ENCODE data around the gene CPE.

The CPE gene

GRCh38 chr4:165403048-165403447 is 24.2 kb downstream of the CPE start:
- H3K36me3 ChIP-seq (ENCODE audit: control insufficient read depth, insufficient read depth, low read length): no peaks in the 10 kb centered on the region
- H3K4me3 ChIP-seq (ENCODE audit: low read length): no peak overlapping the region
- H3K9me3 ChIP-seq (ENCODE audit: control insufficient read depth, insufficient read depth, low read length): no peaks in the 10 kb centered on the region
- no CpG with 5 or more reads among the region's 2 CpGs for WGBS (ENCODE audit: insufficient coverage, insufficient read length)
- H3K27ac ChIP-seq (ENCODE audit: low read length): no peak overlapping the region
- DNase-seq (ENCODE audit: low read depth, low spot score): no peak
- H3K4me1 ChIP-seq (ENCODE audit: control insufficient read depth, insufficient read depth, low read length): no peaks in the 10 kb centered on the region; the same call in 1 of the 2 replicates
- no peaks in the 10 kb centered on the region for H3K27me3 ChIP-seq (ENCODE audit: control insufficient read depth, insufficient read depth, low read length)

GRCh38 chr4:165403637-165404036 is 24.8 kb downstream of the CPE start:
- no peaks in the 10 kb centered on the region for H3K36me3 ChIP-seq (ENCODE audit: control insufficient read depth, insufficient read depth, low read length)
- H3K27ac ChIP-seq (ENCODE audit: low read length): no peak overlapping the region
- no peaks in the 10 kb centered on the region; the same call in 1 of the 2 replicates for H3K4me1 ChIP-seq (ENCODE audit: control insufficient read depth, insufficient read depth, low read length)
- no peaks in the 10 kb centered on the region for H3K27me3 ChIP-seq (ENCODE audit: control insufficient read depth, insufficient read depth, low read length)
- WGBS (ENCODE audit: insufficient coverage, insufficient read length): no CpG with 5 or more reads among the region's 4 CpGs
- H3K9me3 ChIP-seq (ENCODE audit: control insufficient read depth, insufficient read depth, low read length): no peaks in the 10 kb centered on the region
- no peak for DNase-seq (ENCODE audit: low read depth, low spot score)
- no peak overlapping the region for H3K4me3 ChIP-seq (ENCODE audit: low read length)

- no peak overlapping the region for H3K4me3 ChIP-seq (ENCODE audit: low read length)
- H3K4me1 ChIP-seq (ENCODE audit: control insufficient read depth, insufficient read depth, low read length): no peaks in the 10 kb centered on the region; the same call in 1 of the 2 replicates
- DNase-seq (ENCODE audit: low read depth, low spot score): no peak
- H3K9me3 ChIP-seq (ENCODE audit: control insufficient read depth, insufficient read depth, low read length): no peaks in the 10 kb centered on the region
- no CpG with 5 or more reads among the region's 8 CpGs for WGBS (ENCODE audit: insufficient coverage, insufficient read length)
- H3K27ac ChIP-seq (ENCODE audit: low read length): no peak overlapping the region
- no peaks in the 10 kb centered on the region for H3K27me3 ChIP-seq (ENCODE audit: control insufficient read depth, insufficient read depth, low read length)
- H3K36me3 ChIP-seq (ENCODE audit: control insufficient read depth, insufficient read depth, low read length): no peaks in the 10 kb centered on the region
Observed at GRCh38 chr4:165404080-165404479, 25.3 kb downstream of the CPE start.

- no peak overlapping the region for H3K4me3 ChIP-seq (ENCODE audit: low read length)
- no peaks in the 10 kb centered on the region for H3K36me3 ChIP-seq (ENCODE audit: control insufficient read depth, insufficient read depth, low read length)
- WGBS (ENCODE audit: insufficient coverage, insufficient read length): no CpG with 5 or more reads among the region's 4 CpGs
- H3K27ac ChIP-seq (ENCODE audit: low read length): no peak overlapping the region
- no peak for DNase-seq (ENCODE audit: low read depth, low spot score)
- no peaks in the 10 kb centered on the region; the same call in 1 of the 2 replicates for H3K4me1 ChIP-seq (ENCODE audit: control insufficient read depth, insufficient read depth, low read length)
- no peaks in the 10 kb centered on the region for H3K9me3 ChIP-seq (ENCODE audit: control insufficient read depth, insufficient read depth, low read length)
- no peaks in the 10 kb centered on the region for H3K27me3 ChIP-seq (ENCODE audit: control insufficient read depth, insufficient read depth, low read length)
Observed at GRCh38 chr4:165404696-165405095, 25.9 kb downstream of the CPE start.

GRCh38 chr4:165410214-165410613 is 31.4 kb downstream of the CPE start:
- DNase-seq (ENCODE audit: low read depth, low spot score): no peak
- no CpG with 5 or more reads among the region's 2 CpGs for WGBS (ENCODE audit: insufficient coverage, insufficient read length)
- no peaks in the 10 kb centered on the region; the same call in 1 of the 2 replicates for H3K36me3 ChIP-seq (ENCODE audit: control insufficient read depth, insufficient read depth, low read length)
- no peak overlapping the region for H3K27ac ChIP-seq (ENCODE audit: low read length)
- H3K4me1 ChIP-seq (ENCODE audit: control insufficient read depth, insufficient read depth, low read length): no peaks in the 10 kb centered on the region
- no peaks in the 10 kb centered on the region for H3K9me3 ChIP-seq (ENCODE audit: control insufficient read depth, insufficient read depth, low read length)
- no peak overlapping the region for H3K4me3 ChIP-seq (ENCODE audit: low read length)
- no peaks in the 10 kb centered on the region for H3K27me3 ChIP-seq (ENCODE audit: control insufficient read depth, insufficient read depth, low read length)

- DNase-seq (ENCODE audit: low read depth, low spot score): no peak
- H3K27ac ChIP-seq (ENCODE audit: low read length): no peak overlapping the region
- no CpG with 5 or more reads among the region's 10 CpGs for WGBS (ENCODE audit: insufficient coverage, insufficient read length)
- H3K27me3 ChIP-seq (ENCODE audit: control insufficient read depth, insufficient read depth, low read length): no peaks in the 10 kb centered on the region
- no peaks in the 10 kb centered on the region for H3K4me1 ChIP-seq (ENCODE audit: control insufficient read depth, insufficient read depth, low read length)
- H3K4me3 ChIP-seq (ENCODE audit: low read length): no peak overlapping the region
- H3K9me3 ChIP-seq (ENCODE audit: control insufficient read depth, insufficient read depth, low read length): no peaks in the 10 kb centered on the region
- no peaks in the 10 kb centered on the region; the same call in 1 of the 2 replicates for H3K36me3 ChIP-seq (ENCODE audit: control insufficient read depth, insufficient read depth, low read length)
Observed at GRCh38 chr4:165415910-165416309, 37.1 kb downstream of the CPE start.

GRCh38 chr4:165418073-165418472 is 39.3 kb downstream of the CPE start:
- Histone ChIP-seq H3K4me1 (ENCODE audit: control insufficient read depth, insufficient read depth, low read length) (no peaks in the 10 kb centered on the region), H3K27me3 (ENCODE audit: control insufficient read depth, insufficient read depth, low read length) (no peaks in the 10 kb centered on the region), H3K27ac (ENCODE audit: low read length) (no peak overlapping the region), H3K4me3 (ENCODE audit: low read length) (no peak overlapping the region), H3K36me3 (ENCODE audit: control insufficient read depth, insufficient read depth, low read length) (no peaks in the 10 kb centered on the region; the same call in 1 of the 2 replicates), H3K9me3 (ENCODE audit: control insufficient read depth, insufficient read depth, low read length) (no peaks in the 10 kb centered on the region)
- no peak for DNase-seq (ENCODE audit: low read depth, low spot score)
- no CpG with 5 or more reads among the region's 1 CpG for WGBS (ENCODE audit: insufficient coverage, insufficient read length)

- Histone ChIP-seq H3K36me3 (ENCODE audit: control insufficient read depth, insufficient read depth, low read length) (no peaks in the 10 kb centered on the region), H3K9me3 (ENCODE audit: control insufficient read depth, insufficient read depth, low read length) (0 out of 2 replicates have a peak, but pooled peaks cover 1% of the 10 kb centered on the region), H3K4me1 (ENCODE audit: control insufficient read depth, insufficient read depth, low read length) (no peaks in the 10 kb centered on the region), H3K27ac (ENCODE audit: low read length) (no peak overlapping the region), H3K27me3 (ENCODE audit: control insufficient read depth, insufficient read depth, low read length) (no peaks in the 10 kb centered on the region), H3K4me3 (ENCODE audit: low read length) (no peak overlapping the region)
- no peak for DNase-seq (ENCODE audit: low read depth, low spot score)
Observed at GRCh38 chr4:165425629-165426028, 46.8 kb downstream of the CPE start.

GRCh38 chr4:165426331-165426730 is 47.5 kb downstream of the CPE start:
- Histone ChIP-seq H3K4me1 (ENCODE audit: control insufficient read depth, insufficient read depth, low read length) (no peaks in the 10 kb centered on the region), H3K36me3 (ENCODE audit: control insufficient read depth, insufficient read depth, low read length) (no peaks in the 10 kb centered on the region), H3K9me3 (ENCODE audit: control insufficient read depth, insufficient read depth, low read length) (0 out of 2 replicates have a peak, but pooled peaks cover 1% of the 10 kb centered on the region), H3K27ac (ENCODE audit: low read length) (no peak overlapping the region), H3K27me3 (ENCODE audit: control insufficient read depth, insufficient read depth, low read length) (no peaks in the 10 kb centered on the region), H3K4me3 (ENCODE audit: low read length) (no peak overlapping the region)
- no CpG with 5 or more reads among the region's 1 CpG for WGBS (ENCODE audit: insufficient coverage, insufficient read length)
- no peak for DNase-seq (ENCODE audit: low read depth, low spot score)

- no peaks in the 10 kb centered on the region for H3K36me3 ChIP-seq (ENCODE audit: control insufficient read depth, insufficient read depth, low read length)
- DNase-seq (ENCODE audit: low read depth, low spot score): no peak
- H3K9me3 ChIP-seq (ENCODE audit: control insufficient read depth, insufficient read depth, low read length): 0 out of 2 replicates have a peak, but pooled peaks cover 1% of the 10 kb centered on the region
- no CpG with 5 or more reads among the region's 3 CpGs for WGBS (ENCODE audit: insufficient coverage, insufficient read length)
- H3K4me3 ChIP-seq (ENCODE audit: low read length): no peak overlapping the region
- H3K27ac ChIP-seq (ENCODE audit: low read length): no peak overlapping the region
- H3K27me3 ChIP-seq (ENCODE audit: control insufficient read depth, insufficient read depth, low read length): no peaks in the 10 kb centered on the region
- H3K4me1 ChIP-seq (ENCODE audit: control insufficient read depth, insufficient read depth, low read length): no peaks in the 10 kb centered on the region
Observed at GRCh38 chr4:165426823-165427222, 48.0 kb downstream of the CPE start.

GRCh38 chr4:165428957-165429356 is 50.1 kb downstream of the CPE start:
- H3K4me1 ChIP-seq (ENCODE audit: control insufficient read depth, insufficient read depth, low read length): no peaks in the 10 kb centered on the region
- no peak overlapping the region for H3K4me3 ChIP-seq (ENCODE audit: low read length)
- no CpG with 5 or more reads among the region's 2 CpGs for WGBS (ENCODE audit: insufficient coverage, insufficient read length)
- no peak for DNase-seq (ENCODE audit: low read depth, low spot score)
- no peaks in the 10 kb centered on the region for H3K27me3 ChIP-seq (ENCODE audit: control insufficient read depth, insufficient read depth, low read length)
- H3K36me3 ChIP-seq (ENCODE audit: control insufficient read depth, insufficient read depth, low read length): no peaks in the 10 kb centered on the region
- no peak overlapping the region for H3K27ac ChIP-seq (ENCODE audit: low read length)
- H3K9me3 ChIP-seq (ENCODE audit: control insufficient read depth, insufficient read depth, low read length): 0 out of 2 replicates have a peak, but pooled peaks cover 1% of the 10 kb centered on the region
